HCT116 (cell line): ENCODE data around the gene FBXO17. TPM values are rescaled to one million over a fixed set of nuclear protein-coding genes. Genes with fewer than 3 reads are reported as not detected.
"Not testable (repeated sequence)": the region's sequence is repeated elsewhere in the genome, so short reads cannot be mapped to it uniquely, and the experiment has no call there.

Experiments
- ATAC-seq: fragments of 200-7000 bp; cut with Tn5 transposase; 2 replicates; pipeline ENCODE4 v1.9.1; 2020; ENCODE audit warnings: mild to moderate bottlenecking, moderate library complexity
- BruUV-seq: library from RNA; stranded (reverse); fragments of 400-500 nt; replicated peaks from 2 replicates; lab custom pipeline; 2021; lab: Mats Ljungman, UMichigan
- CTCF ChIA-PET: fragments of 300-600 bp; sonication (Branson Sonifier 250); formaldehyde crosslinking; loops from one replicate; lab custom pipeline; 2021; ENCODE audit warnings: antibody characterized with exemption; lab: Charles Lee
- POLR2A ChIA-PET: fragments of 300-600, 350-600 bp; sonication (Branson Sonifier 250); formaldehyde crosslinking; loops from one replicate; lab custom pipeline; 2021; ENCODE audit warnings: antibody characterized with exemption; lab: Charles Lee
- RAD21 ChIA-PET, 2 experiments: fragments of 300-600 bp; sonication (Branson Sonifier 250); formaldehyde crosslinking; loops; one replicate each; lab custom pipeline; 2023; ENCODE audit warnings: low total read pairs in 2 of 2; ENCODE audit not compliant: uncharacterized antibody in 2 of 2, unreplicated experiment in 2 of 2, low non-redundant PET in 1 of 2; lab: Charles Lee
- DNase-seq: peaks from one replicate; pipeline ENCODE4 v3.0.0-alpha.2; 2010; ENCODE audit warnings: low read depth, low spot score
- H2AFZ ChIP-seq: fragments of 200-600 bp; shearing (Covaris generic), sonication (generic); 2 replicates; pipeline ENCODE4 v1.6.1; 2017; ENCODE audit warnings: low read depth, mixed run types, mixed read lengths, antibody characterized with exemption, low read length; ENCODE audit not compliant: poor library complexity, severe bottlenecking
- H3K27ac ChIP-seq: 2 replicates; pipeline ENCODE4 v1.5.1; 2012; ENCODE audit warnings: low read depth, low read length
- H3K27me3 ChIP-seq: fragments of 200-600 bp; sonication (generic); 2 replicates; pipeline ENCODE4 v1.6.1; 2016; ENCODE audit warnings: mixed run types, low read length, mixed read lengths; ENCODE audit not compliant: insufficient read depth
- H3K36me3 ChIP-seq, 2 experiments: fragments of 200-500 bp in 1 of 2; fragments of 200-600 bp in 1 of 2; sonication (Bioruptor generic) in 1 of 2; sonication (generic) in 1 of 2; 2 replicates each; pipeline versions ENCODE4 v1.5.1 to v1.6.1; 2014 to 2016; ENCODE audit warnings: low read length in 2 of 2, inconsistent platforms in 1 of 2, mixed read lengths in 1 of 2, mixed run types in 1 of 2; ENCODE audit not compliant: insufficient read depth in 2 of 2, control insufficient read depth in 1 of 2
- H3K4me1 ChIP-seq, 2 experiments: fragments of 200-600 bp in 1 of 2; sonication (generic) in 1 of 2; 2 replicates each; pipeline versions ENCODE4 v1.5.1 to v1.6.1; 2012 to 2017; ENCODE audit warnings: low read length in 2 of 2, inconsistent platforms in 1 of 2, mild to moderate bottlenecking in 1 of 2, mixed read lengths in 1 of 2, mixed run types in 1 of 2, moderate library complexity in 1 of 2; ENCODE audit not compliant: insufficient read depth in 2 of 2, control insufficient read depth in 1 of 2
- H3K4me2 ChIP-seq: fragments of 200-600 bp; sonication (generic); 2 replicates; pipeline ENCODE4 v1.6.1; 2017; ENCODE audit warnings: mixed run types, low read length, mixed read lengths
- H3K4me3 ChIP-seq, 2 experiments: fragments of 200-600 bp in 1 of 2; sonication (generic) in 1 of 2; replicated peaks in 1 of 2; 2 replicates each; pipeline ENCODE4 v1.5.1; 2011 to 2016; ENCODE audit warnings: low read length in 2 of 2, control low read depth in 1 of 2, low read depth in 1 of 2, mild to moderate bottlenecking in 1 of 2, mixed read lengths in 1 of 2, mixed run types in 1 of 2
- H3K79me2 ChIP-seq: fragments of 200-600 bp; sonication (generic); 2 replicates; pipeline ENCODE4 v1.6.1; 2017; ENCODE audit warnings: mild to moderate bottlenecking, mixed run types, low read length, moderate library complexity, mixed read lengths; ENCODE audit not compliant: insufficient read depth
- H3K9ac ChIP-seq: fragments of 200-600 bp; sonication (generic); 2 replicates; pipeline ENCODE4 v1.6.1; 2016; ENCODE audit warnings: low read length, mixed read lengths
- H3K9me2 ChIP-seq: fragments of 200-600 bp; sonication (generic), shearing (Covaris generic); 2 replicates; pipeline ENCODE4 v1.6.1; 2017; ENCODE audit warnings: mixed run types, mild to moderate bottlenecking, moderate library complexity; ENCODE audit not compliant: insufficient read depth
- H3K9me3 ChIP-seq, 2 experiments: fragments of 200-500 bp in 1 of 2; fragments of 200-600 bp in 1 of 2; sonication (Bioruptor generic) in 1 of 2; sonication (generic) in 1 of 2; 2 replicates each; pipeline ENCODE4 v1.6.1; 2014 to 2017; ENCODE audit warnings: low read length in 2 of 2, mixed read lengths in 2 of 2, inconsistent platforms in 1 of 2, low read depth in 1 of 2, mild to moderate bottlenecking in 1 of 2, mixed run types in 1 of 2, moderate library complexity in 1 of 2; ENCODE audit not compliant: control insufficient read depth in 1 of 2, insufficient read depth in 1 of 2
- H4K20me1 ChIP-seq: fragments of 200-600 bp; sonication (generic), shearing (Covaris generic); 2 replicates; pipeline ENCODE4 v1.6.1; 2017; ENCODE audit warnings: mixed run types, mild to moderate bottlenecking, moderate library complexity; ENCODE audit not compliant: insufficient read depth
- ATF3 ChIP-seq: IDR thresholded peaks from 2 replicates; pipeline ENCODE4 v1.6.1; 2012
- ELF1 ChIP-seq: IDR thresholded peaks from 2 replicates; pipeline ENCODE4 v1.6.1; 2012; ENCODE audit warnings: low read depth, borderline replicate concordance
- EZH2 ChIP-seq: fragments of 200-600 bp; sonication (generic); IDR thresholded peaks from 2 replicates; pipeline ENCODE4 v1.6.1; 2017; ENCODE audit warnings: antibody characterized with exemption, mixed run types
- MAX ChIP-seq: IDR thresholded peaks from 2 replicates; pipeline ENCODE4 v1.6.1; 2012
- POLR2A ChIP-seq: IDR thresholded peaks from 2 replicates; pipeline ENCODE4 v1.7.0; 2011; ENCODE audit warnings: borderline replicate concordance; ENCODE audit not compliant: insufficient read depth, insufficient read length; ENCODE audit errors: extremely low read depth
- RAD21 ChIP-seq: IDR thresholded peaks from 2 replicates; pipeline ENCODE4 v1.6.1; 2012; ENCODE audit warnings: low read depth, mild to moderate bottlenecking
- SP1 ChIP-seq: IDR thresholded peaks from 2 replicates; pipeline ENCODE4 v1.6.1; 2012; ENCODE audit warnings: low read depth
- SRF ChIP-seq: IDR thresholded peaks from 2 replicates; pipeline ENCODE4 v1.6.1; 2012; ENCODE audit warnings: low read depth
- TCF7L2 ChIP-seq: IDR thresholded peaks from 2 replicates; pipeline ENCODE4 v1.7.0; 2011; ENCODE audit warnings: borderline replicate concordance, inconsistent platforms; ENCODE audit not compliant: insufficient read depth, insufficient read length; ENCODE audit errors: extremely low read depth
- YY1 ChIP-seq: IDR thresholded peaks from 2 replicates; pipeline ENCODE4 v1.6.1; 2011; ENCODE audit warnings: low read length, low read depth, moderate library complexity, mild to moderate bottlenecking; ENCODE audit not compliant: insufficient replicate concordance; ENCODE audit errors: extremely low read depth
- ZFX ChIP-seq: fragments of 450-650 bp; IDR thresholded peaks from 2 replicates; pipeline ENCODE4 v1.6.1; 2017
- intact Hi-C: fragments of 100-400 bp; cut with micrococcal nuclease; formaldehyde crosslinking; loops from 2 replicates; pipeline ENCODE4 v1.10.0; 2022
- total RNA-seq: library from RNA; stranded (reverse); gene quantifications from one replicate; pipeline ENCODE4 v1.2.1, GENCODE V29; 2021; ENCODE audit not compliant: unreplicated experiment

Gene FBXO17
- total RNA-seq, 1 experiment from 2014 or later = 18.5 TPM

- H3K4me1 ChIP-seq = peaks cover 2 to 14% of the 10 kb centered on the region in 2 experiments; a peak in 2 of 4 replicates
- H3K36me3 ChIP-seq, H3K9me2 ChIP-seq, H3K9me3 ChIP-seq, H3K27me3 ChIP-seq, intact Hi-C loops, POLR2A ChIA-PET, DNase-seq, BruUV-seq, H3K4me3 ChIP-seq, RAD21 ChIA-PET, H3K79me2 ChIP-seq, H4K20me1 ChIP-seq, ATAC-seq, H3K27ac ChIP-seq, H3K9ac ChIP-seq, H2AFZ ChIP-seq: not testable (repeated sequence)
- CTCF ChIA-PET = interaction anchor here (1.0 kb wide), 1 partner anchor 13 kb away, joined by 6 read pairs; the partner anchor contains the start of gene FBXO17
- H3K4me2 ChIP-seq = 0 out of 2 replicates have a peak overlapping the region, but pooled peaks have one; percentile 9
These were observed 13.1 kb upstream of the FBXO17 start for GRCh38 chr19:38988627-38989026.

GRCh38 chr19:38987745-38988144, 12.2 kb upstream of the FBXO17 start:
- H3K79me2 ChIP-seq, H2AFZ ChIP-seq, RAD21 ChIA-PET, BruUV-seq, DNase-seq, H3K36me3 ChIP-seq, H4K20me1 ChIP-seq, H3K9ac ChIP-seq, ATAC-seq, H3K4me3 ChIP-seq, H3K27me3 ChIP-seq, CTCF ChIA-PET, H3K4me1 ChIP-seq, H3K27ac ChIP-seq, H3K4me2 ChIP-seq, H3K9me3 ChIP-seq, H3K9me2 ChIP-seq, intact Hi-C loops: not testable (repeated sequence)
- POLR2A ChIA-PET = interaction anchor here (0.7 kb wide), 1 partner anchor 47 kb away, joined by 3 read pairs; no protein-coding TSS in a partner anchor

GRCh38 chr19:38985262-38985661, 9.7 kb upstream of the FBXO17 start:
- H3K79me2 ChIP-seq = no peaks in the 10 kb centered on the region
- ATAC-seq = no peak
- BruUV-seq = no TSS peak
- H3K9me2 ChIP-seq = no peaks in the 10 kb centered on the region
- TF ChIP-seq ZFX (no peak), YY1 (no peak), ELF1 (no peak), EZH2 (no peak), MAX (no peak), SRF (no peak), SP1 (no peak), TCF7L2 (no peak), RAD21 (no peak), POLR2A (no peak), ATF3 (no peak)
- TF ChIP-seq, all 23 proteins: peak for 0
- ChIA-PET CTCF (no interaction called here), RAD21 (no interaction called here), POLR2A (no interaction called here)
- intact Hi-C loops = no loop called here
- no peak overlapping the region for H3K27ac ChIP-seq
- H3K4me2 ChIP-seq = no peak overlapping the region
- no peaks in the 10 kb centered on the region for H3K36me3 ChIP-seq
- peaks cover 2 to 6% of the 10 kb centered on the region in 2 experiments; a peak in 1 of 4 replicates for H3K4me1 ChIP-seq
- no peaks in the 10 kb centered on the region for H3K27me3 ChIP-seq
- no peak overlapping the region for H2AFZ ChIP-seq
- no peaks in the 10 kb centered on the region for H4K20me1 ChIP-seq
- DNase-seq = no peak
- H3K9me3 ChIP-seq = peaks cover 0 to 5% of the 10 kb centered on the region in 2 experiments; a peak in 2 of 4 replicates
- no peak overlapping the region for H3K9ac ChIP-seq
- H3K4me3 ChIP-seq = no peak overlapping the region
